Esophagus mucosa (tissue), 1 donor: ENCODE measurements around the gene VCAN. TPM values are rescaled to one million over a fixed set of nuclear protein-coding genes. Genes with fewer than 3 reads are reported as not detected.
"Not testable (repeated sequence)": the region's sequence is repeated elsewhere in the genome, so short reads cannot be mapped to it uniquely, and the experiment has no call there.

Experiments
- ATAC-seq: fragments of 200-7000 bp; cut with Tn5 transposase; one replicate; pipeline ENCODE4 v1.9.1; 2020
- total RNA-seq: library from RNA; stranded (reverse); gene quantifications from one replicate; pipeline ENCODE4 v1.2.4, GENCODE V29; 2023
- donor health status: DM: yes; HTN: yes; CAD: no.

The VCAN gene
- 3.1 TPM for total RNA-seq

DNA sequence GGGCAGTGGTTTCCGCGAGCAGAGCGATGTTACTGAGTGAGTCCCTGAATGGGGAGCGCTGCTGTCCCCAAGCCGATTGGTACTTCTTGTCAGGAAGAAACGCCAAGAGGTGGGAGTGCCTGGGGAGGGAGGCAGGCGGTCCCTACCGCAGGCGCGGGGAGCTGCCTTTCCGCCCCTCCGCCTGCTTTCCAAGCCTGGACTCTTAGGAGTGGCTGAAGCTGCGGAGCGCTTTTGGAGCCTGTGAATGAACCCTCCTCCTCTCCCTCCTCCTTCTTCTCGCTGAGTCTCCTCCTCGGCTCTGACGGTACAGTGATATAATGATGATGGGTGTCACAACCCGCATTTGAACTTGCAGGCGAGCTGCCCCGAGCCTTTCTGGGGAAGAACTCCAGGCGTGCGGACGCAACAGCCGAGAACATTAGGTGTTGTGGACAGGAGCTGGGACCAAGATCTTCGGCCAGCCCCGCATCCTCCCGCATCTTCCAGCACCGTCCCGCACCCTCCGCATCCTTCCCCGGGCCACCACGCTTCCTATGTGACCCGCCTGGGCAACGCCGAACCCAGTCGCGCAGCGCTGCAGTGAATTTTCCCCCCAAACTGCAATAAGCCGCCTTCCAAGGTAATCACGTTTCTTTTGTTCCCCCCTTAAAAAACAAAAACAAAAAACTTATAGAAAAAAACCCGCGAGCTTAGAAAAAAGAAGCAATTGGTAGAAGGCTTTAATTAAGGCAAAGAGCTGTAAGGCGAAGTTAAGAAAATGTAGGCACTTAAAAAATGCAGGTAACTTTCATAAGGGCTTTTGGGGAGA lies at the start of gene VCAN:
Gene VCAN (plus strand): TSS at position 340 of the 808 bp plus-strand sequence. CDS start 11,775 bp downstream, outside the sequence.
- ATAC-seq, result peak; percentile 28

DNA sequence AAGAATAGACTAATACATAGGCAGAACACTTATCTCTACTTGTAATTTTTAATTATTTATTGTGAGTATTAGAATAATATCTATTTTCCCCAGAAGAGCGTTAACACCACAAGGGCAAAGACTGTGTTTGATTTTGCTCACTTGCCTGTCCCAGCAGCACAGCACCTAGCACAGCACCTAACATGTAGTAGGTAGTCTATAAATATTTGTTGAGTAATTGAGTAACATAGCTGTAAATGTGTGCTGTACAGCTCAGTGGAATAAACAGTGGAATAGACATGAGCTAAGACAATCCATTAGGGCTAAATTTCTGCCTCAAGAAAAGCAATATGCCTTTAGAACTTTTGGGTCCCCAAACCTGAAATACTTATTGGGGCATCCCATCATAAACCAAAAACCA lies 49.3 kb upstream of the VCAN start:
- no peak for ATAC-seq

DNA sequence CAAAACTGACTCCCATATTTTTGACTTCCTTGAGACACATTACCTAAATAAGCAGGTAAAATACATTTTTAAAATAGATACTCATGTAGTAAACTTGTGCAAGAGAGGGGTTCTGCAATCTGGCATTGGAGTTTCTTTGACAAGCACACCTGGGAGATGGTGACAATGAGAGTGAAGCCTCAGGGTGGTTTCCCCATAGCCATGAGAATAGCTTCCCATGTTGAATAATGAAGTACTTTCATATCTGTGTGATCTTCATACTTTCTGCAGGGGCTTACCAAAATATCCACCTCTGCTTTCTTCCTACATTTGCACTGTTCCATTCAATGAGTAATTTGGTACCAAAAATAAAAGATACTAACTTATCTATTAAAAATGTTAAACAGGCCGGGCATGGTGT lies 44.7 kb upstream of the VCAN start:
- ATAC-seq, result no peak

DNA sequence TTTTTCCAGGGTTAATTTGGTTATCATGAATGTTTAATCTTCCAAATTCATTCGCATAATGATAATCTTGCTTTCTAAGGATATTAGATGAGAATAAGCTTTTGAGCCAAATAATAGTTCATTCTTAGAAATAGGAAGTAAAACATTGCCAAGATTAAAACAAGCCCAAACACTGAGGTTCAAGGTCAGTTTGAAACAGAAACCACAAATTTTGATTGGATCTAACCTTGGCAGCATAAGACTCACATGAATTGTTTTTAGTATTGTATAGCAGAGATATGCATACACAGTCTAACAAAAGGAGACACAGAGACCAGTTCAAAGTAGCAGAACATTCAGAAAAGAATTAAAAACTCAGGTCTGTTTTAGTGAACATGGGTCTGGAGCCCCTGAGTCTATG lies 43.4 kb upstream of the VCAN start:
- no peak for ATAC-seq

DNA sequence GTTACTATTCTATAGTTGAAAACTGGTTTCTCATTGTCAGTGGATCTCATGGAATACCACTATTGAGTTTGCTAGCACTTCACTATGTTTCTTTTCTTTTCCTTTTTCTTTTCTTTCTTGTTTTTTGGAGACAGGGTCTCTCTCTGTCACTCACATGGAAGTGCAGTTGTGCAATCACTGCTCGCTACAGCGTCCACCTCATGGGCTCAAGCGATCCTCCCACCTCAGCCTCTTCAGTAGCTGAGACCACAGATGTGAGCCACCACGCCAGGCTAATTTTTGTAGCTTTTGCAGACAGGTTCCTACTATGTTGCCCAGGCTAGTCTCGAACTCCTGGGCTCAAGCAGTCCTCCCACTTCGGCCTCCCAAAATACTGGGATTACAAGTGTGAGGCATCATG lies 42.7 kb upstream of the VCAN start:
- no peak for ATAC-seq

DNA sequence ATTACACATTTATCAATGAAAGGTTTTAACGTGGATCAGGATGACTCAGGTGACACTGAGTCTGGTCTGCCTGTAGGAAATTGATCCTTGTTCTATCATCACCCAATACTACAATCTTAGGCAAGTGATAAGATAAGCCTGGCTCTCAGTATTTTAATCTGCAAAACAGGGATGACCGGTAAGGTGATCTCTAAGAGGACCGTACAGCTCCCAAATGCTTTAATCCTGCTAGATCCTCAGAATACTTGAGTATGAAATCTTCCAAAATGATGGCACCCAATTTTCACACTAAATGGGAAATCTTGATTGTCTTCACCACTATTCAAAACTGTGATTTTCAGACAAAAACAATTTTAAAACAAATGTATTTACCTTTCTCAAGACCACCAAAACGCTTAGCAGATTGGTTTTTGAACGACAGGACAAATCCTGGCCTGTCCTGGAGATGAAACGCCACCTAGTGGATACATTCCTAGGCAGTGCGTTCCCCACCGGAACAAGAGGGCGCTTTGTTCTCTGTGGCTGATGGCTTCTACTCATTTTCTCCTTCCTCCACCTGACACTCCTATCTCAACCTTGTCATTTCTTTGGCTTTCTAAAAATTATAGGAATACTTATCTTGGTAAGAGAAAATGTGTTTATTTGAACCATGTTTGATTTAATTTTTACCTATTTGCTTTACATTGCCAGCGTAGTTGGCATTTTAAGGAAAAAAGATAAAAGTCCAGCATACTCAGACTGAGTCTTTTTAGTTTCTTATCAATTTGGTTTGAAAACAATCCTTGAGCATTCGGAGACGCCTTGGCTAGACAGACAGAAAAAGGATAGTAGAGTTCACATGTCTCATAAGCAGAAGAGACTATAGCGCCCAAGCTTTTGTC lies 41.2 kb upstream of the VCAN start:
- peak; percentile 66 for ATAC-seq

DNA sequence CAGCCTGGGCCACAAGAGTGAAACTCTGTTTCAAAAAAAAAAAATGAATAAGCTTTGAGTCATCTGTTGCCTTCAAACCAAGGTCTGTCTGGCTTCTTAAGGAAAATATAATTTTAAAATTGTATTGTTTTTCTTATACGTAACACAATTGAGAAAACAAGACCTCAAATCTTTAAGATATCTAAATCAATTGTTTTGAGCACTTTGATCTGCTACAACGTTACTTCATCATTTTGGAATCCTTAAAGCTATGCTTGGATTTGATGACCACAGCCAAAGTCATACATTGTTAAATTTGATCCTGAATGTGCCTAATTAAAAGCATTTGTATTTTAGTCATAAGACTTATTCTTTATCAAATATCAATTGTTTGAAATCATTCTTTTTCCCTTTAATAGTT lies 37.7 kb upstream of the VCAN start:
- ATAC-seq, result no peak

DNA sequence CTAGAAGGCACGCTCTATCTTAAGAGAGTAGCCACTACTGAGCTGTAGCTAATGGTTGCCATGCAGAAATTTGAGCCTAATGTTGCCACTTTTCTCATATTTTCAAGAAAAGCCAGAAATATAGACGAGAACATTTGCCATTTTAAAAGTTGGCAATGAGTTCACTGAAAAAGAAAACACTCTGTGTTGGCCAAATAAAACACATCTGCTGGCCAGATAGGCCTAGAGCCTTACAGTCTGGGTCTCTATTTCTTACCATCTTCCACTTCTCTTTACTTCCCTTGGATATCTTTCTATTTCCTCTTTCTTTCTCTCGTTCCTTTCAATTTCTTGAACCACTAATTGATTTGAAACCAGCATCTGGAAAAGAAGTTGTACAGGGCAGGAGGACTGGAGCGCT lies 36.6 kb upstream of the VCAN start:
- no peak for ATAC-seq

DNA sequence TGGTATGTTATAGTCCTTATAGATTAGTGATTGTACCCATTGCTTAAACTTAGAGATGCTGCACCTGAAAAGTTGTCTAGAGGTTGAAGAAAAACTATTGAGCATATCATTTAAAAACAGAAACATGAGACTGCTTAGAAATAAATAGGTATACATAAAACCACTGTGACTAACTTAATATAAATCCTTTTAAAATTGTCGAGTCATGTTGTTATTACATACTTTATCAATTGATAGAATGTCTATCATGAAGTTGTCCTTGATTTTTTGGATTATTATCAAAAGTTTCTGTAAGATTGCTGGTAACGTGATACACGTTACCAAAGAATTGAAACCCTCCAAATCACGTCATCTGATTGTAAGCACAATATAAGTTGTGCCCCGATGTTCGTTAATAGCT lies 35.3 kb upstream of the VCAN start:
- no peak for ATAC-seq

DNA sequence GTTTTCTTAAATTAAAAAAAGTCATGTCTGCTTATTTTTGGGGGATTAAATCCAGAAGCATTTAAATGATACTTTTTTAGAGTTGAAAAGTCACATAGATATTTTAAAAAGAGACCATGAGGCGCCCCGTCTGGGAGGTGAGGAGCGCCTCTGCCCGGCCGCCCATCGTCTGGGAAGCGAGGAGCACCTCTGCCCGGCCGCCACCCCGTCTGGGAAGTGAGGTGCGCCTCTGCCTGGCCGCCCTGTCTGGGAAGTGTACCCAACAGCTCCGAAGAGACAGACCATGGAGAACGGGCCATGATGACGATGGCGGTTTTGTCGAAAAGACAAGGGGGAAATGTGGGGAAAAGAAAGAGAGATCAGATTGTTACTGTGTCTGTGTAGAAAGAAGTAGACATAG lies 33.8 kb upstream of the VCAN start:
- not testable (repeated sequence) for ATAC-seq

DNA sequence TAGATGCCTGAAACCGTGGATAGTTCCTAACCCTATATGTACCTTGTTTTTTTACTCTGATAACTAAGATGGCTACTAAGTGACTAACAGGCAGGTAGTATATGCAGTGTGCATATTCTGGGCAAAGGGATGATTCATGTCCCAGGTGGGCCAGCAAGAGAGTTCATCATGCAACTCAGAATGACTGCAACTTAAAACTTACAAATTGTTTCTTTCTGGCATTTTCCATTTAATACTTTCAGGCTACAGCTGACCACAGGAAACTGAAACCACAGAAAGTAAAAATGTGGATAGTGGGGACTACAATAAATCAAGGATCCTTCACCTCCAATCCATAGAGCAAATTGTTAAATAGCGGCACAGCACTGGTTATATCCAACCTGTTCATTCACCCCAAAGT lies 30.7 kb upstream of the VCAN start:
- ATAC-seq, result no peak

DNA sequence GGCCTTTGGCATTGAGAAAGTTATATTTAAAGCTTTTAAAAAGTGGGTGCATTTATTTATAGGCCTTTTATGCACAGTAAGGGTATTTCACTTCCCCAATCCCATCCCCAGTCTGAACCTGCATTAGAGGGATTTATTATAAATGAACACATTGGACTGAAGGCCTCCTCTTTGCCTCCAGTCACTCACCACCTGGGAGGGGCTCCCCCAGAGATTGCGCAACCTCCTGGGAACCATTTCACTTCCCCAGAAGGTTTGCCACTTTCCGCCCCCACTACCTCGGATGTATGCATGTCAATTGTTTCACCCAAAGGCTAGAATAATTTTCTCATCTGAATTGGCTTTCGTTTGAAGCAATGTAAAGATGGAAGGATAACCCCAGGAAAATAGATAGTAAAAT lies 29.8 kb upstream of the VCAN start:
- no peak for ATAC-seq

DNA sequence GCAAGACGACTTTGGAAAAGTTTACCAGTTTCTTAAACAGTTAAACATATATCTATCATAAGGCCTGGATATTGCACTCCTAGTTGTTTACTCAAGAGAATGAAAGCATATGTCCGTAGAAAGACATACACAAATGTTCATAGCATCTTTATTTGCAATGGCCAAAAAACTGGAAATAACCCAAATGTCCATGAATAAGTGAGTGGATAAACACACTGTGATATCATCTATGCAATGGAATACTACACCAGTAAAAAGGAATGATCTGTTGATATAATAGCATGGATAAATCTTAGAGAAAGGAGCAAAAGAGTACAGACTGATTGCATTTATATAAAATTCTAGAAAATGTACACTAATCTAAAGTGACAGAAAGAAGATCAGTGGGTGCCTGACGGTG lies 28.0 kb upstream of the VCAN start:
- ATAC-seq, result no peak

DNA sequence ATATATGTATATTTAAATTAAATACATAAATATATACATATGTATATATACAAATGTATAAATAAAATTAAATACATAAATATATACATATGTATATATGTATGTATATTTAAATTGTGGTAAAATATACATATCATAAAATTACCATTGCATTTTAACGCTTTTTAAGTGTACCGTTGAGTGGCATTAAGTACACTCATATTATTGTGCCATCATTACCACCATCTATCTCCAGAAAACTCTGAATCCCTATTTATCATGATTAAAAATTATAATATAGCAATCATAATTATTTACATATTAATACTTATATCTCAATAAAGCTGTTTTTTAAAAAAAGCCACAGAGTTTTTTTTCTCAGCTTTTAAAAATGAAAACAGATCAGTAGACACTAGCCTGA lies 27.1 kb upstream of the VCAN start:
- ATAC-seq, result no peak

DNA sequence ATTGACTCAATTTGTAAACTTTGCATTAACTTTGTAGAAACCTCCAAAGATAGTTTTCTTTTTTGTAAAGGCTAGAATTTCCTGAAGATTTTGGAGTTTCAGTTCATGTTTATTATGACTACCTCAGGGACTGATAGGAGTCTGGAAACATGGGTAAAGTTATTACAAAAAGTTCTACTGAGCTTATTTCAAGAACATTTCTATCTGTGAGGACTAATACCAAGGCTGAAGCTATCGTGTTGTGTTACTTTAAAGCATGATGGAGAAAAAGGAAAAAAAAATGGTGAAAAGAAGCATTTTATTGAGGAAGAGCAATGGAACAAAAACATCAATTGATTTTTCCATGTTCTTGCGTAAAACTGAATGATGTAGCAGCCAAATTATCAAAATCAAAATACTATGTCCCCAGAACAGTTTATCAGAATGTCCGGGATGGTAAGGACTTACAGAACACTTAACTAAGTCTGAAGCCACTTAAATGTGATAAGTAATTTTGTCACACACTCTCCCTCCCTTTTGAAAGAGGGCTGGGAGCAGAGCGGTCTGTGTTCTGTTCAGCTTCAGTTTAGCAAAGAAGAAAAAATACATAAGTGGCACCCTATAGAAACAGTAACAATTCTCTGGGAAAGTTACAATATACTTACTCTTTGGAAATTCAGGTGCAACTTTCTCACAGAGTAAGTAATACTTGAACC lies 25.1 kb upstream of the VCAN start:
- no peak for ATAC-seq

DNA sequence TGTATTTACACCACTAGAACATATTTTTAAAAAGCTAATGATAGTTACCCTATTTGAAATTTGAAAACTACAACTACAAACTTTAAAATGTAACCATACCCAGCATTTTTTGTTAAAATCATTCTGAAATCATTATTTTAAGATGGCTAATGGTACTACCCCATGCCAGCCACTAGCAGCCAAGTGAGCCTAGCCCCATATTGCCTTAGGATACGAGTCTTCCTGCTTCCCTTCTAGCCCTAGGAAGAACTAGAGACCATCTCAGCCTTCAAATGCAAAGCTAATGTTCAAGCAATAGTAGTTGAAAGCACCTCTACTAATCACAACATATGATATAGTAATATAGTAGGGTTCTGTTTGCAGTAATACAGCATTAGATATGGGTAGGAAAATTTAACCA lies 24.0 kb upstream of the VCAN start:
- ATAC-seq, result no peak

DNA sequence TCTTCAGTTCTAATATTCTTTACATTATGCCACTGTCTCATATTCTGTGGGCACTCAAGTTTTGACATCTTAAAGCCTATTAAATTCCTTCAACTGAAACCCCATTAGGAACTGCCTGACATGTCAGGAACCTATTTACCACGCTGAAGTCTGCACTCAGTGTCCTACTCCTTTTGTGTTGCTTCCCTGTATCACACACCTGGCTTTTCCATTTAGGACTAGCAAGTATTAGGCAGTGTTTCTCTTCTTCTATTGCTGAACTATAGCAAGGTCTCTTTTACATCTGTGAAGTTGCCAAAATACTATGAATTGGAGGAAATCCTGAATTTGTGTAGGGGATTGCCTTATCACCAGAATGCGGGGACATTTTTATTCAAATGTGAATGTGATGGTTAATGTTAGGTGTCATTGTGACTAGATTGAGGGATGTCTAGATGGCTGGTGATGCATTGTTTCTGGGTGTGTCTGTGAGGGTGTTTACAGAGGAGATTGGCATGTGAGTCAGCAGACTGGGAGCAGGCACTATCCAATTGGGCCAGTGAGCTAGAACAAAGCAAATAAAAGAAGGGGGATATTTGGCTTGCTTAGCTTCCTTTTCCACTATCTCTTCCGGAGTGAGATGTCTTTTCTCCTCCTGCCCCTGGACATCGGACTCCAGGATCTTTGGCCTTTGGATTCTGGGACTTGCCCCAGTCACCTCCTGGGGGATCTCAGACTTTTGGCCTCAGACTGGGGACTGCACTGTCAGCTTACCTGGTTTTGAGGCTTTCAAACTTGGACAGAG lies 21.2 kb upstream of the VCAN start:
- ATAC-seq, result no peak

DNA sequence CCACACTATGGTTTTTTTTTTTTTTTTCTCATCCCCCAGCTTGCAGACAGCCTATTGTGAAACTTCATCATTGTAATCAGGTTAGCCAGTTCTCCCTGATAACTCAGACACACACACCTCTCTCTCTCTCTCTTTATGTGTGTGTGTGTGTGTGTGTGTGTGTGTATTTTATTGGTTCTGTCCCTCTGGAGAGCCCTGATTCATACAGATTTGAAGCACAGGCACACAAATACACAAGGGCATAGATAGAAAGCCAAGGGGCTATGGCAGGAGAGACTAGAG lies 20.6 kb upstream of the VCAN start:
- no peak for ATAC-seq

DNA sequence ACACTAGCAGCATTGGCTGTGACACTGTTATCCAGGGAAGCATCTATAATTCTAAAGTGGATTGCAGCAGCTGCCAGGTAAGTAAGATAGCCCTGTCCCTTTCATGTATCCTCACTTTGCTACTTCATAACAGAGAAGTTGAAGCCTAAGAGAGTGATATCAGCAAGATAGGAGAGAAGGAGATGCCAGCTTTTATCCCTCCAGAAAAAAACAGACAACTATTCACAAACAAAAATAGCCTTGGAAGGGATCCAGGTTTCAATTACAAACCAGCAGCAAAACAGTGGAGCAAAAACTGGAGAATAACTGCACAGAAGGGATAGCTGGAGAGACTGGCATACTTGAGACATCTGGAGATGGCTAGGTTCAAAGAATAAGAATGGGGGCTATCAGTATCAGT lies 19.6 kb upstream of the VCAN start:
- no peak for ATAC-seq

DNA sequence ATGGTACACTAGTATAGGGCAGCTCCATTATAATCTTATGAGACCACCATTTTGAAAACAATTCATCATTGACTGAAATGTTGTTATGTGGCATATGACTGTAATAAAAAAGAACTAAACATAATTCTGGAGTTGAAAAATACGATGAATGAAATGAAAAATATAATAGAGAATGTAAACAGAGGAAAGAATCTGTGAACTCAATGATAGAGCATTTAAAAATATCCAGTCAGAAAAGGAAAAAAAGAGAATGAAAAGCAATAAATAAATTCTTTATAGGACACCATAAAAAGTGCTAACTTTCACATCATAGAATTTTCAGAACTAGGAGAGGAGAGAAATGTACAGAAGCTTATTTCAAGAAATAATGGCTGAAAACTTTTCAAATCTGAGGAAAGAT lies 17.6 kb upstream of the VCAN start:
- ATAC-seq, result no peak

DNA sequence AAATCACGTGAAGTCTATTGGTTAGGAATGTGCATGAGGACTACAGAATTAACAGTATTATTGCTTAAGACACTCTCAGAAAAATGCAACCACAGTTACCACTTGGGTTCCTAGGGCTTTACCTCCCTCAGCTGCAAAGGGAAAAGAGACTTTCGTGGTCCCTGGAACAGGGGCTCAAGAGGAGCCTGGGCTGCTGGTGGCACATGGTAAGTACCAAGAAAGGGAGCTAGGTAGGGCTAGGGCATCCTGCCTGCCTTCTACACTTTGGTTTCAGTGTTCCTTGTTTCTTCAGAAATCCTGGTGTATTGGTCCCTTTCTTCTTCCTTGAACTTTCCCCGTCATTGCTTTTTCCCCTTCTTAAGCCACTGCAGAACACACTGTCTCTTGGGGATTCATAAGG lies 7.3 kb upstream of the VCAN start:
- no peak for ATAC-seq

DNA sequence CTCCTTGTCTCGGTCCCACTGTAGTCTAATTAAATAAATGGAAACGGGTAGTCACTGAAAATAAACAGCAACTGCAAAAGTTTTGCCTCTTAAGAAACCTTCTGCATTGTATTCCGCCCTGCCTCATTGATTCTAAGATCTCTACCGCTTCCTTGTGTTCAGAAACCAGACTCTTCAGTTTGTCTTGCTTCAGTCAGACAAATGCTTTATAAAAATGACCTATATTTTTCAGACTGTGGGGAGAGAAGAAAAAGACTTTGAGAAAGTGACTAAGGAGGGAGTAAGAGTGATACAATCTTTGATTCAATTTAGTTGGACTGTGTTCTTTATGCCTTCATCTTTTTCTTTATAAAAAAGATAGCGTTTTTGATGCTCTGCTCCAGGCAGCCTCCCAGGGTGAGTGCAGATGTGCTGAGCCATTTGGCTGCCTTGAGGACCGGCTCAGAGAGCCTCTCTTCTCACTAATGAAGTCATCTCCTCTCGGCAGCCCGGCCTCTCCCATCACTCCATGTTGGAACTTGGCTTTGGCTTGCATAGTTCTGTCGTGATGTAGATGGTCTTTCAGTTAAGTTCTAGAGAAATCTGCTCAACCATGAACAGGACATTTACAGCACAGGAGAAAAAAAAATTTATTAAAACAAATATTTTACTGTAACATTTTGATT lies 4.0 kb upstream of the VCAN start:
- no peak for ATAC-seq
